ENCODE results near the gene NMNAT3. TPM values are rescaled to one million over a fixed set of nuclear protein-coding genes. Genes with fewer than 3 reads are reported as not detected.

NMNAT3 gene
- total and polyA plus RNA-seq, 2 donors from 2014 or later = 6.4 to 13.8 TPM

- Histone ChIP-seq H3K4me1 (ENCODE audit: control insufficient read depth in 2 of 3, insufficient read depth in 2 of 3, low read depth in 1 of 3, low read length in 3 of 3) (no peaks in the 10 kb centered on the region), H3K9ac (ENCODE audit: low read length in 3 of 3) (no peak overlapping the region)
Measured at GRCh38 chr3:139560411-139560810, 117.4 kb downstream of the NMNAT3 start.

DNA sequence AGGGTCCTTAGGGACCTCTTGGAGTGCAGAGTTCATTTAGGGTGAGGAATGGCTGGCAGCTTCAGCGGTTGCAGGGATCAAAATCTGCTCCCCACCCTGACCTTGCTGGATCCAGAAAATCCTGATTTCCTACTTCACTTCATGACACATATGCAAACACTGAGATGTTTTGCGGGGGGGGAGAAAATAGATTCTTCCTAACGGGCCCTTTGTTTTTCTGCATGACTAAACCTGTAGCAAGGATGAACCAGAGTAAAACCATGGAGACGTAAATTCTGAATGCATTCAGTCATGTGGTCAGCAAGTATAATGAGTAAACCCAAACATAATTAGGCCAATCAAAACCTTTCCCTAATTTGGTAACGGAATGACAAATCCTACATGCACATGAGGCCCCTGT is 118.2 kb downstream of the NMNAT3 start:
- Histone ChIP-seq H3K9me3 (ENCODE audit: control insufficient read depth in 2 of 3, insufficient read depth in 1 of 3, low read length in 3 of 3) (no peaks in the 10 kb centered on the region), H3K9ac (ENCODE audit: low read length in 3 of 3) (no peak overlapping the region), H3K27ac (ENCODE audit: low read depth in 2 of 2, low read length in 2 of 2) (no peak overlapping the region), H3K27me3 (ENCODE audit: control insufficient read depth, insufficient read depth, low read length) (no peaks in the 10 kb centered on the region), H3K36me3 (ENCODE audit: control insufficient read depth in 2 of 3, insufficient read depth in 3 of 3, low read length in 3 of 3) (no peaks in the 10 kb centered on the region), H3K4me1 (ENCODE audit: control insufficient read depth in 2 of 3, insufficient read depth in 2 of 3, low read depth in 1 of 3, low read length in 3 of 3) (no peaks in the 10 kb centered on the region), H3K4me3 (ENCODE audit: low read length in 3 of 3) (no peak overlapping the region)
- FAIRE-seq = no peak
- TF ChIP-seq, protein P1, sequence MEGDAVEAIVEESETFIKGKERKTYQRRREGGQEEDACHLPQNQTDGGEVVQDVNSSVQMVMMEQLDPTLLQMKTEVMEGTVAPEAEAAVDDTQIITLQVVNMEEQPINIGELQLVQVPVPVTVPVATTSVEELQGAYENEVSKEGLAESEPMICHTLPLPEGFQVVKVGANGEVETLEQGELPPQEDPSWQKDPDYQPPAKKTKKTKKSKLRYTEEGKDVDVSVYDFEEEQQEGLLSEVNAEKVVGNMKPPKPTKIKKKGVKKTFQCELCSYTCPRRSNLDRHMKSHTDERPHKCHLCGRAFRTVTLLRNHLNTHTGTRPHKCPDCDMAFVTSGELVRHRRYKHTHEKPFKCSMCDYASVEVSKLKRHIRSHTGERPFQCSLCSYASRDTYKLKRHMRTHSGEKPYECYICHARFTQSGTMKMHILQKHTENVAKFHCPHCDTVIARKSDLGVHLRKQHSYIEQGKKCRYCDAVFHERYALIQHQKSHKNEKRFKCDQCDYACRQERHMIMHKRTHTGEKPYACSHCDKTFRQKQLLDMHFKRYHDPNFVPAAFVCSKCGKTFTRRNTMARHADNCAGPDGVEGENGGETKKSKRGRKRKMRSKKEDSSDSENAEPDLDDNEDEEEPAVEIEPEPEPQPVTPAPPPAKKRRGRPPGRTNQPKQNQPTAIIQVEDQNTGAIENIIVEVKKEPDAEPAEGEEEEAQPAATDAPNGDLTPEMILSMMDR (IDR thresholded peaks at IDR 0.05; ENCODE audit: borderline replicate concordance, extremely low read depth, insufficient read depth) = no peak
- peak in 2 of 5 donors; percentile 47 to 53 for DNase-seq
- intact Hi-C loops (cut with DNase I) = loop anchor here (10.0 kb wide), 1 partner anchor 125 kb away; no protein-coding TSS in a partner anchor

More at GRCh38 chr3:139560411-139560810, 117.4 kb downstream of the NMNAT3 start:
- H3K4me3 ChIP-seq (ENCODE audit: low read length in 3 of 3) = no peak overlapping the region
- intact Hi-C loops (cut with DNase I) = no loop called here
- no peaks in the 10 kb centered on the region for H3K9me3 ChIP-seq (ENCODE audit: control insufficient read depth in 2 of 3, insufficient read depth in 1 of 3, low read length in 3 of 3)
- FAIRE-seq (no peak), DNase-seq (no peak)
- no peaks in the 10 kb centered on the region for H3K27me3 ChIP-seq (ENCODE audit: control insufficient read depth, insufficient read depth, low read length)
- TF ChIP-seq, protein P1 (IDR thresholded peaks at IDR 0.05; ENCODE audit: borderline replicate concordance, extremely low read depth, insufficient read depth) = no peak
- H3K36me3 ChIP-seq (ENCODE audit: control insufficient read depth in 2 of 3, insufficient read depth in 3 of 3, low read length in 3 of 3) = no peaks in the 10 kb centered on the region
- no peak overlapping the region for H3K27ac ChIP-seq (ENCODE audit: low read depth in 2 of 2, low read length in 2 of 2)

GRCh38 chr3:139558351-139559266 is 119.2 kb downstream of the NMNAT3 start:
- Histone ChIP-seq H3K36me3 (ENCODE audit: control insufficient read depth in 2 of 3, insufficient read depth in 3 of 3, low read length in 3 of 3) (no peaks in the 10 kb centered on the region), H3K4me3 (ENCODE audit: low read length in 3 of 3) (no peak overlapping the region), H3K9ac (ENCODE audit: low read length in 3 of 3) (no peak overlapping the region), H3K27ac (ENCODE audit: low read depth in 2 of 2, low read length in 2 of 2) (no peak overlapping the region), H3K27me3 (ENCODE audit: control insufficient read depth, insufficient read depth, low read length) (no peaks in the 10 kb centered on the region), H3K9me3 (ENCODE audit: control insufficient read depth in 2 of 3, insufficient read depth in 1 of 3, low read length in 3 of 3) (no peaks in the 10 kb centered on the region), H3K4me1 (ENCODE audit: control insufficient read depth in 2 of 3, insufficient read depth in 2 of 3, low read depth in 1 of 3, low read length in 3 of 3) (no peaks in the 10 kb centered on the region)
- intact Hi-C loops (cut with DNase I) = loop anchor here (10.0 kb wide), 1 partner anchor 124 kb away; no protein-coding TSS in a partner anchor
- FAIRE-seq (no peak), DNase-seq (peak in 1 of 5 donors; percentile 25)
- TF ChIP-seq, protein P1 (IDR thresholded peaks at IDR 0.05; ENCODE audit: borderline replicate concordance, extremely low read depth, insufficient read depth) = no peak

Data from kidney (tissue), 14 donors.